ENCODE results near the gene WIPF2.

DNA sequence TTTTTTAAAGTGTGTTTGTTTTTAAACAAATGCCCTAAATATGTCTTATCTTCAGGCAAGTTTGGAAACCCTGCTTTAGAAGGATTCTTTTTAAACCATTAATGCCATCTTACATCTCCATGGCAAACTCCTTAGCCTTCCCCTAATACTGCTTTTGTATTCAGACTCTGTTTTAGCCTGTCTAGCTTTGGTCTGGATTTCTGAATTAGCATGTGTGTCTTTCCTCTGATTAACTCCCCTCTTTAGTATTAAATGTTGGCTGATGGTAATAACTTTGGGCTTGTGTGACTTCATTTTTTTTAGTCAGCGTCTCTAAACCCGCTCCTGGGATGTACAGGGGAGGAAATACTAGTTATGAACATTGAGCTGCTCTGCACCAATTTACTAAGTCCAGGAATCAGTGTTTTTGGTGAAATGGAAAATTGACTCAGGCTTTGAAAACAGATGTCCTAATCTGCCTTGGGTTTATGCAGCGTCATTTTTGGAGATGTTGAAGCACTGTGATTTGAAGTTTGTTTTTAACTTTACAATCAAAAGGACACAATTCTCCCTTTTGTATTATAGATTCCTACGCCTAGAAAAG is 22.2 kb downstream of the WIPF2 start:
- TF ChIP-seq, protein P1, sequence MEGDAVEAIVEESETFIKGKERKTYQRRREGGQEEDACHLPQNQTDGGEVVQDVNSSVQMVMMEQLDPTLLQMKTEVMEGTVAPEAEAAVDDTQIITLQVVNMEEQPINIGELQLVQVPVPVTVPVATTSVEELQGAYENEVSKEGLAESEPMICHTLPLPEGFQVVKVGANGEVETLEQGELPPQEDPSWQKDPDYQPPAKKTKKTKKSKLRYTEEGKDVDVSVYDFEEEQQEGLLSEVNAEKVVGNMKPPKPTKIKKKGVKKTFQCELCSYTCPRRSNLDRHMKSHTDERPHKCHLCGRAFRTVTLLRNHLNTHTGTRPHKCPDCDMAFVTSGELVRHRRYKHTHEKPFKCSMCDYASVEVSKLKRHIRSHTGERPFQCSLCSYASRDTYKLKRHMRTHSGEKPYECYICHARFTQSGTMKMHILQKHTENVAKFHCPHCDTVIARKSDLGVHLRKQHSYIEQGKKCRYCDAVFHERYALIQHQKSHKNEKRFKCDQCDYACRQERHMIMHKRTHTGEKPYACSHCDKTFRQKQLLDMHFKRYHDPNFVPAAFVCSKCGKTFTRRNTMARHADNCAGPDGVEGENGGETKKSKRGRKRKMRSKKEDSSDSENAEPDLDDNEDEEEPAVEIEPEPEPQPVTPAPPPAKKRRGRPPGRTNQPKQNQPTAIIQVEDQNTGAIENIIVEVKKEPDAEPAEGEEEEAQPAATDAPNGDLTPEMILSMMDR (IDR thresholded peaks at IDR 0.05 in 4 of 5, conservative IDR thresholded peaks at IDR 0.05 in 1 of 5): no peak
- no peak for TF ChIP-seq POLR2A (IDR thresholded peaks at IDR 0.05)

Measured in gastrocnemius medialis (tissue), 4 donors.